ENCODE results near the gene BAZ1B. TPM values are rescaled to one million over a fixed set of nuclear protein-coding genes. Genes with fewer than 3 reads are reported as not detected.
A peak's percentile ranks its signal among the peaks of the same experiment; 100 is the strongest.
"Not testable (repeated sequence)": the region's sequence is repeated elsewhere in the genome, so short reads cannot be mapped to it uniquely, and the experiment has no call there.

Gene BAZ1B
- total RNA-seq, 2 donors from 2014 or later = 79.0 to 132 TPM

DNA sequence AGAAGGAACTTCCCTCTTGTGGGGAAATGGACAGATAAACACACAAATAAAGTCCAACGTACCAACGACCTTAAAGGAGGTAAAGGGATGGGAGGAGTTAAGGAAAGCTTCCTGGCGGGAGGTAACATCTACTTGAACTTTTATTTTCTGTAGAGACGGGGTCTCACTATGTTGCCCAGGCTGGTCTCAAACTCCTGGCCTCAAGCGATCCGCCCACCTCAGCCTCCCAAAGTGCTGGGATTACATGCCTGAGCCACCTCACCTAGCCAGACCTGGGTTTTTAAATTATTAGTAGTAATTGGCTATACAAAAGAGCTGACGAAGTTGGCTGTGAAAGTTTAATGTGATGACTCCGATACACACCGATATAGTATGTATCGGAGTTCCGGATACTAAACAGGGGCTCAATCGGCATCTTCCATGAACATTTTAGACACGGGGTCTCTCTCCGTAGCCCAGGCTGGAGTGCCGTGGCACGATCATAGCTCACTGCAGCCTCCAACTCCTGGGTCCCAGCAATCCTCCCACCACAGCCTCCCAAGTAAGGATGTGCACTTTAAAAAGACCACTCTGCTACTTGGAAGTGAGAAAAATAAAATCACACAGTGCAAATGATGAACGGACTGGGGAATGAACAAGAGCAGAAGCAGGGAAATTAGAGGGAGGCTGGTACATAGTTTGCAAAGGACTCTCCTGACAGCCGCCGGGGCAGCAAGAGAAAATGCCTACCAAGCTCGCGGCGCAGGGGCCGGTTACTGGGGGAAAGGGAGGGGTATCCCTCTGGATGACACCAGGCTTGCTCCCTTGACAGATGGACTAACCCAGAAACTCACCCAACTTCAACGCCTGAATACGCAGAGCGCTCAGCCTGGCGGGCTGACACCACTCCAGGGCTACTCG is 34.4 kb upstream of the BAZ1B start:
- Mint-ChIP-seq H3K27me3 (no peaks in the 10 kb centered on the region), H3K9me3 (no peaks in the 10 kb centered on the region), H3K27ac (peak overlapping the region; percentile 89 to 94), H3K4me1 (ENCODE audit: low read depth in 2 of 2) (peaks cover 25 to 29% of the 10 kb centered on the region in 2 donors), H3K4me3 (peak overlapping the region; percentile 98), H3K36me3 (peaks cover 12% of the 10 kb centered on the region)
- DNase-seq (ENCODE audit: low spot score) (no peak), ATAC-seq (no peak)

DNA sequence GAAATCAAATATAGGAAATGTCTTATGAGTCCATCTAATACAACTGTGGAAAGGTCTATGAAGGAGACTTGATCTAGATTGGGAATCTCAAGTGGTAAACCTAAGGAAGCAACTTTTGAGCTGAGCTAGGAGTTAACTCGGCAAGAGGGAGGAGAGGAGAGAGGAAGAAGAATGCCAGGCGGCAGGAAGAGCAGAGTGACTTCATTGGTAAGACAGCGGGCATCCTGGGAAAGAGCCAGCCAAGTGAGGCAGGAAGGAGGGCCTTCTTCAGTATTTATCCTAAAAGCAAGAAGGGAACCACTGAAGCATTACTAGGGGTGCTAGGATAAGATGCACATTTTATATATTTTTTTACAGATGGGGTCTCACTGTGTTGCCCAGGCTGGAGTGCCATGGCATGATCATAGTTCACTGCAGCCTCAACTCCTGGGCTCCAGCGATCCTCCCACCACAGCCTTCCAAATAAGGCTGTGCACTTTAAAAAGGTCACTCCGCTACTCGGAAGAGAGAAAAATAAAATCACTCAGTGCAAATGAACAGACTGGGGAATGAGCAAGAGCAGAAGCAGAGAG is 33.4 kb upstream of the BAZ1B start:
- ATAC-seq (no peak), DNase-seq (ENCODE audit: low spot score) (no peak)
- H3K36me3 Mint-ChIP-seq = peaks cover 12% of the 10 kb centered on the region
- no peaks in the 10 kb centered on the region for H3K27me3 Mint-ChIP-seq
- peak overlapping the region; percentile 98 for H3K4me3 Mint-ChIP-seq
- H3K4me1 Mint-ChIP-seq (ENCODE audit: low read depth in 2 of 2) = peaks cover 25 to 29% of the 10 kb centered on the region in 2 donors
- peak overlapping the region; percentile 89 to 94 for H3K27ac Mint-ChIP-seq
- H3K9me3 Mint-ChIP-seq = no peaks in the 10 kb centered on the region

DNA sequence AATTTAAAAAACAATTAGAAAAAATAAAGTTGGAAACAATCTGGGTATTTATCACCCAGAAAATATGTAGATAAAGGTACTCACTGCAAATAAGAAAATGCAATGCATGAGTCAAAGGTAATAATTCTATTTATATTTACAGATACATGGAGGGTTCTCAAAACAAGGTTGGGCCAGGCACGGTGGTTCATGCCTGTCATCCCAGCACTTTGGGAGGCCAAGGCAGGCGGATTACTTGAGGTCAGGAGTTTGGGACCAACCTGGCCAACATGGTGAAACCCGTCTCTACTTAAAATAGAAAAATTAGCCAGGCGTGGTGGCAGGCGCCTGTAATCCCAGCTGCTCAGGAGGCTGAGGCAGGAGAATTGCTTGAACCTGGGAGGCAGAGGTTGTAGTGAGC is 28.0 kb upstream of the BAZ1B start:
- not testable (repeated sequence) for DNase-seq (ENCODE audit: low spot score); H3K4me3 Mint-ChIP-seq; H3K9me3 Mint-ChIP-seq; H3K27ac Mint-ChIP-seq; ATAC-seq; H3K27me3 Mint-ChIP-seq
- Mint-ChIP-seq H3K4me1 (ENCODE audit: low read depth in 2 of 2) (peaks cover 19 to 29% of the 10 kb centered on the region in 2 donors), H3K36me3 (peaks cover 11% of the 10 kb centered on the region)

DNA sequence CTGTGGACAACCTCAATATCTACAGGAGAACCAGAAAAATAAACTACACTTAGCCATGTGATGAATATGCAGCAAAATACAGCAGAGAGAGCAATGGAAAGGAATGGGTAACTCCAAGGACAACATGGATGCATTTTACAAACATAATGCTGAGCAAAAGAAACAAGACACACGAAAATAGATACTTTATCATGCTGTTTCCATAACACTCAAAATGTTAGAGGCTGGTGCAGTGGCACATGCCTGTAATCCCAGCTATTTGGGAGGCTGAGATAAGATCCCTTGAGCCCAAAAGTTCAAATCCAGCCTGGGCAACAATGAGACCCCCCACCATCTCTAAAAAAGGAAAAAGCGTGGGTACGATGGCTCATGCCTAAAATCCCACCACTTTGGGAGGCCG is 27.1 kb upstream of the BAZ1B start:
- no peak overlapping the region for H3K27ac Mint-ChIP-seq
- no peak for DNase-seq (ENCODE audit: low spot score)
- H3K27me3 Mint-ChIP-seq = no peaks in the 10 kb centered on the region
- H3K9me3 Mint-ChIP-seq = no peaks in the 10 kb centered on the region
- no peak for ATAC-seq
- peaks cover 10% of the 10 kb centered on the region for H3K36me3 Mint-ChIP-seq
- no peak overlapping the region for H3K4me3 Mint-ChIP-seq
- peaks cover 10 to 23% of the 10 kb centered on the region in 2 donors for H3K4me1 Mint-ChIP-seq (ENCODE audit: low read depth in 2 of 2)

DNA sequence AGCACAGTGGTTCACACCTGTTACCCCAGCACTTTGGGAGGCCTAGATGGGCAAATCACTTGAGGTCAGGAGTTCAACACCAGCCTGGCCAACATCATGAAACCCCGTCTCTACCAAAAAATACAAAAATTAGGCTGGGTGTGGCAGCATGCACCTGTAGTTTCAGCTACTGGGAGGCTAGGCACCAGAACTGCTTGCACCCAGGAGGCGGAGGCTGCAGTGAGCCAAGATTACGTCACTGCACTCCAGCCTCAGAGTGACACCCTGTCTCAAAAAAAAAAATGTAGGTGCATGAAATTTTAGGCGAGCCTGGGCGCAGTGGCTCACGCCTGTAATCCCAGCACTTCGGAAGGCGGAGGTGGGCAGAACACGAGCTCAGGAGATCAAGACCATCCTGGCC is 25.7 kb upstream of the BAZ1B start:
- Mint-ChIP-seq H3K9me3 (no peaks in the 10 kb centered on the region), H3K27me3 (no peaks in the 10 kb centered on the region), H3K4me1 (ENCODE audit: low read depth in 2 of 2) (peaks cover 15 to 25% of the 10 kb centered on the region in 2 donors), H3K27ac (peak overlapping the region in 1 of 2 donors; percentile 28), H3K36me3 (peaks cover 10% of the 10 kb centered on the region), H3K4me3 (no peak overlapping the region)
- ATAC-seq (no peak), DNase-seq (ENCODE audit: low spot score) (no peak)

DNA sequence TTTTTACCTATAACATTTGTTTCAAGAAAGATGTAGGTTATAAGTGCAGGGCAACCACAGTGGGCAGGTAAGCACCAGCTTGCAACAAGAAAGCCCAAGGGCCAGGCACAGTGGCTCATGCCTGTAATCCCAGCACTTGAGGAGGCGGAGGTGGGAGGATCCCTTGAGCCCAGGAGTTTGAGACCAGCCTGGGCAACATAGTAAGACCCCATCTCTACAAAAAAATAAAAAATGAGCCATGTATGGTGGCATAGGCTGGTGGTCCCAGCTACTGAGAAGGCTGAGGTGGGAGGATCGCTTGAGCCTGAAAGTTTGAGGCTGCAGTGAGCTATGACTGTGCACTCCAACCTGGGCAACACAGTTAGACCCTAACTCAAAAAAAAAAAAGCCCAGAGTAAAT is 22.6 kb upstream of the BAZ1B start:
- Mint-ChIP-seq H3K27me3 (no peaks in the 10 kb centered on the region), H3K27ac (no peak overlapping the region), H3K36me3 (peaks cover 5% of the 10 kb centered on the region), H3K4me3 (no peak overlapping the region), H3K4me1 (ENCODE audit: low read depth in 2 of 2) (peaks cover 15 to 28% of the 10 kb centered on the region in 2 donors), H3K9me3 (no peaks in the 10 kb centered on the region)
- ATAC-seq (no peak), DNase-seq (ENCODE audit: low spot score) (no peak)

DNA sequence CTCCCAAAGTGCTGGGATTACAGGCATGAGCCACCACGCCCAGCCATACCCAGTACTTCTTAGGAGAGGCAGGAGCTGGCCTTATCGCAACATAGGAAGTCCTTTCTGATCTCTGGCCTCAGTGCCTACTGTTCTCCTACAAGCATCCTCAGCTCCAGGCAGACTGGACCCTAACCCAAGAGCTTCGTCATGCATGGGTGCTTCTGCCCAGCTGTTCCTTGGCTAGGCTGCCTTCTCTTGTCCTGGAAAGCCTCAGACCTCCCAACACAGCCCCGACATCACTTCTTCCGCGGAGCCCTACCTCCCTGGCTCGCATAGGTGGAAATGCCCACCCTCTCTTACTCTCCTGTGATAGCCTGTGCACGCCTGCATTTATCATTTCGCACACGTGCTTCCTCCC is 19.6 kb upstream of the BAZ1B start:
- Mint-ChIP-seq H3K9me3 (no peaks in the 10 kb centered on the region), H3K27me3 (no peaks in the 10 kb centered on the region), H3K36me3 (peaks cover 4% of the 10 kb centered on the region), H3K4me1 (ENCODE audit: low read depth in 2 of 2) (peaks cover 9 to 17% of the 10 kb centered on the region in 2 donors), H3K27ac (no peak overlapping the region), H3K4me3 (no peak overlapping the region)
- no peak for DNase-seq (ENCODE audit: low spot score)
- ATAC-seq = no peak

DNA sequence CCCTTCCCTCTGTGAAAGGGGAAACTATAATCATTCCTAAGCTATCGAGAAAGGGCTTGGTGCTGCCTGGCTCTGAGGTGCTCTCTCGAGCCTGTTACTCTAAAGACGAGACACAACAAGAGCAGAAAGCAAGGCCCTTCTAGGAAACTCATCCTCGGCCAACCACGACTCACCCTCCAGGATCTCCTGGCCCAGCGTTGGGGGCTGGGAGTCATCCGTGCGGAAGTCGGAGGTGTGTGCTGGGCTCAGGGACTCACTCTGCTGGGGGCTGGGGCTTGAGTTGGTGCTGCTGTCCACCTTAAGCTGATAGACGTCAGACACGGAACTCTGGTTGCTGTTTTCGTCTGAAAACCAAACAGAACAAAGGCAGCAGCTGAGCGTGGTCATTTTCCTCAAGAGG is 17.6 kb upstream of the BAZ1B start:
- peaks cover 5 to 14% of the 10 kb centered on the region in 2 donors for H3K4me1 Mint-ChIP-seq (ENCODE audit: low read depth in 2 of 2)
- peaks cover 4% of the 10 kb centered on the region for H3K36me3 Mint-ChIP-seq
- ATAC-seq = no peak

DNA sequence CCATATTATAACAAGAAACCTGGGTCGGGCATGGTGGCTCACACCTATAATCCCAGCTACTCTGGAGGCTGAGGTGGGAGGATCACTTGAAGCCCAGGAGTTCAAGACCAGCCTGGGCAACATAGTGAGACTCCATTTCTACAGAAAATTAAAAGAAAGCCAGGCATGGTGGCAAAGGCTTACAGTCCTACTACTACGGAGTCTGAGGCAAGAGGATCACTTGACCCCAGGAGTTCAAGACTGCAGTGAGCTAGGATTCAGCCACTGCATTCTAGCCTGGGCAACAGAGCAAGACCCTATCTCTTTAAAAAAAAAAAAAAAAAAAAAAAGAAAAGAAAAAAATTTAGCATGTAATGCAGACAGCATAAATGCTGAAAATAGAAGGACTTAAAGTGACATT is 16.4 kb upstream of the BAZ1B start:
- H3K27me3 Mint-ChIP-seq; H3K9me3 Mint-ChIP-seq; DNase-seq (ENCODE audit: low spot score); ATAC-seq; H3K36me3 Mint-ChIP-seq; H3K27ac Mint-ChIP-seq; H3K4me3 Mint-ChIP-seq: not testable (repeated sequence)
- peaks cover 3 to 11% of the 10 kb centered on the region in 2 donors for H3K4me1 Mint-ChIP-seq (ENCODE audit: low read depth in 2 of 2)

More for the DNA sequence above, 17.6 kb upstream of the BAZ1B start:
- DNase-seq (ENCODE audit: low spot score) = no peak
- no peak overlapping the region for H3K27ac Mint-ChIP-seq
- H3K27me3 Mint-ChIP-seq = no peaks in the 10 kb centered on the region
- no peaks in the 10 kb centered on the region for H3K9me3 Mint-ChIP-seq
- no peak overlapping the region for H3K4me3 Mint-ChIP-seq

DNA sequence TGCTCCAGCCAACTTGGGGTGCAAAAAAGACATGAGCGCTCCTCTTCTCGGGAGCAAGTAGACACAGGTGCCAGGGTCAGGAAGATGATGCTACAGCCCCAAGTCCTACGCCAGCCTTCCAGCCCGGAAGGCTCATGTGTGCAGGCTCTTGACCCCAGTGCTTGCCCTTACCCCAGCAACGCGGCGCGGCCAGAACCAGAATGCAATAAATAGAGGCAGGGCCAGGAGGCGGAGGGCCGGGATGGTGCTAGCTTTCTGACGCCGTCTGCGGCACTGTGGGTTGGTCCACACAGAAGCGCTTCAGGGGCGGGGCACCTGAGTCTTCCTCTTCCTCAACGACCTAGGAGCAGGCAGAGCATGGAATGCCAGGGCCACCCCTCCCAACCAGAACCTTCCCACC is 15.0 kb upstream of the BAZ1B start:
- H3K27me3 Mint-ChIP-seq = no peaks in the 10 kb centered on the region
- DNase-seq (ENCODE audit: low spot score) (no peak), ATAC-seq (no peak)
- no peak overlapping the region for H3K4me3 Mint-ChIP-seq
- H3K4me1 Mint-ChIP-seq (ENCODE audit: low read depth in 2 of 2) = peaks cover 0 to 5% of the 10 kb centered on the region in 2 donors
- H3K27ac Mint-ChIP-seq = no peak overlapping the region
- H3K36me3 Mint-ChIP-seq = peaks cover 4% of the 10 kb centered on the region
- H3K9me3 Mint-ChIP-seq = no peaks in the 10 kb centered on the region

DNA sequence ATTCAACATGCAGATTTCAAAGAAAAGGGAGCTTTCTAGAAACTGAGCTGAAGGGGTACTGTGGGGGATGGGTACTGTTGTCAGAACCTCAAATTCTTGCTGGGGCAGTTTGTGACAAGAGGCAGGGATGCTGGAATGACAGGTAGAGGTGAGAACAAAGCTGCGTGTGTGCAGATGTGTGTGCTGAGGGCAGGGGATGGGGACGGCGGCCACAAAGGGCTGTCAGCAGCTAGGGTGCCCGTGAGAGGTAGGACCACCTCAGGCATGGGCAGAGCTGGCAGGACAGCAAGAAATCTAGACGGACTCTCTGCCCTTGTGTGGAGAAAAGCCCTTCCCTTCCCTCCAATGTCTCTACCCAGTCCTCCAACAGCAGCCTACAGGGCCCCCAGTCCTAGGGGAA is 14.4 kb upstream of the BAZ1B start:
- H3K9me3 Mint-ChIP-seq = no peaks in the 10 kb centered on the region
- no peaks in the 10 kb centered on the region for H3K27me3 Mint-ChIP-seq
- peaks cover 4% of the 10 kb centered on the region for H3K36me3 Mint-ChIP-seq
- H3K4me3 Mint-ChIP-seq = no peak overlapping the region
- ATAC-seq (no peak), DNase-seq (ENCODE audit: low spot score) (no peak)
- H3K4me1 Mint-ChIP-seq (ENCODE audit: low read depth in 2 of 2) = peaks cover 0 to 3% of the 10 kb centered on the region in 2 donors
- no peak overlapping the region for H3K27ac Mint-ChIP-seq

DNA sequence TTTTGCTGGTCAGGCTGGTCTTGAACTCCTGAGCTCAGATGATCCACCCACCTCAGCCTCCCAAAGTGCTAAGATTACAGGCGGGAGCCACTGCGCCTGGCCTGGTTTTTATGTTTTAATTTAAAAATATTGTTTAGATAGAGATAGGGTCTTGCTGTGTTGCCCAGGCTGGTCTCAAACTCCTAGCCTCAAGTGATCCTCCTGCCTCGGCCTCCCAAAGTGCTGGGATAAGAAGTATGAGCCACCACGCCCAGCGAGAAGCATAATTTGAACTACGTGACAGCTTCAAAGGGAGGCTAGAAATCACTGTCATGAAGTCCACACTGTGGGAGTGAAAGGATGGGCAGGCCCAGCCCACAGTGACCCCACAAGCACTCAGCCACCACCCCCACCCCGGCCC is 13.8 kb upstream of the BAZ1B start:
- H3K36me3 Mint-ChIP-seq; ATAC-seq; H3K27me3 Mint-ChIP-seq; DNase-seq (ENCODE audit: low spot score); H3K4me3 Mint-ChIP-seq; H3K4me1 Mint-ChIP-seq (ENCODE audit: low read depth in 2 of 2); H3K9me3 Mint-ChIP-seq; H3K27ac Mint-ChIP-seq: not testable (repeated sequence)

DNA sequence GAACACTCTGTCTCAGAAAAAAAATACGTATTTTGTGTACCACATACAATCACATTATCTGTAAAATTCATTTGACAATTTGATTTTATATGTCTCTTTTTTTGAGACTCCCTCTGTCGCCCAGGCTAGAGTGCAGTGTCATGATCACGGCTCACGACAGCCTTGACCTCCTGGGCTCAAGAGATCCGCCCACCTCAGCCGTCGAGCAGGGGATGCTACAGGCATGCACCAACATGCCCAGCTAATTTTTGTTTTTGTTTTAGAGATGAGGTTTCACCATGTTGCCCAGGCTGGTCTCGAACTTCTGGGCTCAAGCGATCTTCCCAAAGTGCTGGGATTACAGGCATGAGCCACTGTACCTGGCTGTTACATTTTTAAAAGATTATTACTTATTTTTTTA is 11.6 kb upstream of the BAZ1B start:
- Mint-ChIP-seq H3K9me3 (no peaks in the 10 kb centered on the region), H3K27ac (no peak overlapping the region), H3K4me3 (no peak overlapping the region), H3K4me1 (ENCODE audit: low read depth in 2 of 2) (peaks cover 0 to 4% of the 10 kb centered on the region in 2 donors), H3K36me3 (peaks cover 4% of the 10 kb centered on the region), H3K27me3 (no peaks in the 10 kb centered on the region)
- DNase-seq (ENCODE audit: low spot score) (no peak), ATAC-seq (no peak)

DNA sequence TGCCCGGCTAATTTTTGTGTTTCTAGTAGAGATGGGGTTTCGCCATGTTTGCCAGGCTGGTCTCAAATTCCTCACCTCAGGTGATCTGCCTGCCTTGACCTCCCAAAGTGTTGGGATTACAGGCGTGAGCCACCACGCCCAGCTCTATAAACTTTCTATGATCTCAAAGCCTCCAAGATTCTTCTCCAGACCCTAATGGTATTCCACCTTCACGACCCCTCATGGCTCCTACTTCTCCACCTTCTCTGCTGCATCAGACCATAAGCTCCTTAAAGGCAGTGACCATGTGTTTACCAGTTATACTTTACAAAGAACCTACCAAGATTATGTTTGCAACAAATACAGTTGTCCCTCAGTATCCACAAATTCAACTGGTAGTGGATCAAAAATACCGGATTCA is 10.1 kb upstream of the BAZ1B start:
- DNase-seq (ENCODE audit: low spot score) = no peak
- no peak for ATAC-seq
- no peak overlapping the region for H3K27ac Mint-ChIP-seq
- H3K36me3 Mint-ChIP-seq = no peaks in the 10 kb centered on the region
- H3K27me3 Mint-ChIP-seq = no peaks in the 10 kb centered on the region
- peaks cover 9% of the 10 kb centered on the region in 2 donors for H3K4me1 Mint-ChIP-seq (ENCODE audit: low read depth in 2 of 2)
- no peaks in the 10 kb centered on the region for H3K9me3 Mint-ChIP-seq
- H3K4me3 Mint-ChIP-seq = no peak overlapping the region
